GM10266 (cell line): ENCODE data around the gene VSTM2B.

ENCODE experiments used
- DNase-seq: peaks from one replicate; pipeline ENCODE4 v3.0.0; 2012; ENCODE audit errors: extremely low spot score
- TF ChIP-seq, protein P1 (sequence below): IDR thresholded peaks from 2 replicates; pipeline ENCODE4 v1.5.1; 2012; ENCODE audit warnings: mild to moderate bottlenecking, low read depth; ENCODE audit not compliant: control insufficient read depth, insufficient read depth; ENCODE audit errors: missing control alignments

The VSTM2B gene

DNA sequence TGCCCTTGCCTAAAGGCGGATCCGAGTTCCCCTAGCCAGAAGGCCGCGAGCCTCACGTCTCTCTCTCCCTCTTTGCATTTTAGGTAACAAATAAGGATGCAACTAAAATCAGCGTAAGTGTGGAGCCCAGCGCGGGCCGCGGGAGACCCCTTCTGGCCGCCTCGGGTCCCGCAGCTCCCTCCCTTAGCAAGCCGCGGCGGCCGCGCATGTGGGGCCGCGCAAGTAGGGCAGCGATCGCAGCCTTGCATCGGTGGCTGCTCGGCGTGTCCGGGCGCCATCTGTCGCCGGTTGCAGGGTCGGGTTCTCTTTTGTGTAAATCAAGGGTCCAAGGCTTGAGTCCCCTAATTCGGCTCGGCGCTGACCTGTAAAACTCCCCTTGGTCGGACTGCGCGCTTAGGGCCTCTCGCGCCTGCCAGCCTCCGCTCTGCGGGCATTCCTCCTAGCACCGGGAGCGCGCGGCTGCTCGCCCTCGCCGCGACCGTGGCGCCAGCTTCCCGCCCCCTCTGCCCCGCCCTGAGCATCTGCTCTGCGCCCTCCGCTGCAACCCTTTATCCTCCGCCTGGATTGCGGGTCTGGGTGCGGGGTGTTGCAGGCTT lies 2.7 kb downstream of the VSTM2B start:
- TF ChIP-seq, protein P1, sequence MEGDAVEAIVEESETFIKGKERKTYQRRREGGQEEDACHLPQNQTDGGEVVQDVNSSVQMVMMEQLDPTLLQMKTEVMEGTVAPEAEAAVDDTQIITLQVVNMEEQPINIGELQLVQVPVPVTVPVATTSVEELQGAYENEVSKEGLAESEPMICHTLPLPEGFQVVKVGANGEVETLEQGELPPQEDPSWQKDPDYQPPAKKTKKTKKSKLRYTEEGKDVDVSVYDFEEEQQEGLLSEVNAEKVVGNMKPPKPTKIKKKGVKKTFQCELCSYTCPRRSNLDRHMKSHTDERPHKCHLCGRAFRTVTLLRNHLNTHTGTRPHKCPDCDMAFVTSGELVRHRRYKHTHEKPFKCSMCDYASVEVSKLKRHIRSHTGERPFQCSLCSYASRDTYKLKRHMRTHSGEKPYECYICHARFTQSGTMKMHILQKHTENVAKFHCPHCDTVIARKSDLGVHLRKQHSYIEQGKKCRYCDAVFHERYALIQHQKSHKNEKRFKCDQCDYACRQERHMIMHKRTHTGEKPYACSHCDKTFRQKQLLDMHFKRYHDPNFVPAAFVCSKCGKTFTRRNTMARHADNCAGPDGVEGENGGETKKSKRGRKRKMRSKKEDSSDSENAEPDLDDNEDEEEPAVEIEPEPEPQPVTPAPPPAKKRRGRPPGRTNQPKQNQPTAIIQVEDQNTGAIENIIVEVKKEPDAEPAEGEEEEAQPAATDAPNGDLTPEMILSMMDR: peak; percentile 72
- peak; percentile 91 for DNase-seq

DNA sequence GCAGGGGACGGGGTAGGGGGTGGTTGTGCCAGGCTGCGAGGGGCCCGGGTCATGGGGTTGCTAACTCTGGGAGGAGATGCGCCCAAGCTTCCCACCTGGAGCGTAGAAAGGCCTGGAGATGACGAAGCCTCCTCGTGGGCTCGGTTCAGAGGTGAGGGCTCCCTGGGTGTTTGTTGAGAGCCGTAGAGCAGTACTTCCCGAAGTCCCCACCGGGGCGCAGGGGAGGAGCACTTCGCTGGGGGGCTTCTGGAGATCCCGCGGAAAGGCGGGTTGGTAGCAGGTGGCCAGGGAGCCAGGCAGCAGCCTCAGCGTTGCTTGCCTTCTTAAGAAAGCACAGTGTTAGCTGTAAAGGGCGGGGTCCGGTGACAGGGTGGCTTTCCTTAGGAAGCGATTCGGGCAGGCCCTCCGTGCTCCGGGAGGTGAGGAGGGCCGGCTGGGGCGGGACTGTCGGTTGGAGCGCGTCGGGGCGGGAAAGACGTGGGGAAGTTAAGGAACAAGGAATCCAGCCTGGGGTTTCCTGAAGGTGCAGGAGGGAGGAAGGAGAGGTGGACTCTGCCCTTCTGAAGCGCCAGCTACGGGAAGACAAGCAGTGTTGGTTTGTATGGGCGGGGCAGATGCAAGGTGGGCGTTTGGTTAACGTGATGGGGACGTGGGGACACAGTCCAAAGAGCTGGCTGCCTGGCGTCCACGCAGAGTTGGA lies 3.3 kb downstream of the VSTM2B start:
- TF ChIP-seq, protein P1: no peak
- peak; percentile 58 for DNase-seq

DNA sequence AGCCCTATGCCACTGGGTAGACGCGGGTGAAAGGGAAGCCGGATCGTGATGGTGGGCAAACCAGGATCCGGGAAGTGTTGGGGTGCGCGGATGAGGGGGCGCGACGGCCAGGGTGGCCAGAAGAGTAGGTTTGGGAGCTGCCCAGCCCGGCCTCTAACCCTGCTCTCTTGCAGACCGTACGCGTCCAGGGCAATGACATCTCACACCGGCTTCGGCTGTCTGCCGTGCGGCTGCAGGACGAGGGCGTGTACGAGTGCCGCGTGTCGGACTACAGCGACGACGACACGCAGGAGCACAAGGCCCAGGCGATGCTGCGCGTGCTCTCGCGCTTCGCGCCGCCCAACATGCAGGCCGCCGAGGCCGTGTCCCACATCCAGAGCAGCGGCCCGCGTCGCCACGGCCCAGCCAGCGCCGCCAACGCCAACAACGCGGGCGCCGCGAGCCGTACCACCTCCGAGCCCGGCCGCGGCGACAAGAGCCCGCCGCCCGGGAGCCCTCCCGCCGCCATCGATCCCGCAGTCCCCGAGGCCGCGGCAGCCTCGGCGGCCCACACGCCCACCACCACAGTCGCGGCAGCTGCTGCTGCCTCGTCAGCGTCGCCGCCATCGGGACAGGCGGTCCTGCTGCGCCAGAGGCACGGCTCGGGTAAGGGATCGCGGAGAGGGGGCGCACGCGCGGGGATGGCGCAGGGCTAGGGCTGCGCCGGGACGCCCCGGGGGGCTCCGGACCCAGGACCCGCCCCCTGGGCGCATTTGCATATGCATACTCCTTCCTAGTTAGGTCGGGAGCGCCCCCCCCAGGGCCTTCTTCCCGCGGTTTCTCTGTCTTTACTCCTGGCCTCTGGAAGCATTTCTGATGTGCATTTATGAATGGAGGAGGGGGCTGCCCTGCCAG lies 4.1 kb downstream of the VSTM2B start:
- TF ChIP-seq, protein P1: no peak
- no peak for DNase-seq

DNA sequence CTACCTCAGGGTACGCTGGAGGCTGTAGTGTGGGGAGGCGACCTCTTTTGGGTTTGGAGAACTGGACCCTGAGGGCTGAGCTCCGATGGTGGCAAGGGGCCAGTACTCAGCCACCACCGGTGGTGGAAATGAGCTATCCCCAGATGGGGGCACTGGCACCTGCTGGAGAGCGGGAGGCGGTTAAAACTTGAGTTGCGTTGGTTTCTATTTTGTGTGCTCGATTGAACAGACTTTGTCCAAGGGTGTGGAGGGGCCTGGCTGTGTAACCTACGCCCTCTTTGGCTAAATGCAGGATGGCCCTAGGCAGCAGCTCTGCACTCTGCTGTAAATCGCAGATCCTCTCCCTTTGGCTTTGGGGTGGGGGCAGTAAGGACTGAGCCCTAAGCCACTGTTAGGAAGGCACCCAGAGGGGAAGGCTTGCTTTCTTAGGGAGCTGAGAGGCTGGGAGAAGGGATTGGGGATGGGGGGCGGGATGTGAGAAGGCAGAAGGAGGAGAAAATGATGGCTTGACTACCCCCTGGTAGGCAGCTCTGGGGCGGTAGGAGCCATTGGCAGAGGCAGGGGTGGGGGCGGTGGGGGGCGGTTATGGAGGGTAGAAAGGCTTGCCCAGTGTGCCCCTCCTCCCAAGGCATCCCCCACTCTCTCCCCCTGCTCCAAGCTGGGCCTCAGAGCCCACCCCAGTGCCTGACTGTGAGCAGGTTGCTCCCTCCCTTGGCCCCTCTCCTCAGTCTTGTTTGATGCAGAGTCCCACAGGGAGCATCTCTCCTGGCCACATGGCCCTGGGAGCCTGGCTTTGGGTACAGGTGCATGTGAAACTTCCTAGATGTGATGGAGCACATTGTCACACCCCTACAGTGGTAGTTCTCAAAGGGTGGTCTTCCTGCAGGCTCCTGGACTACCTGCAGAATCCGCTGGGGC lies 5.0 kb downstream of the VSTM2B start:
- DNase-seq: no peak
- TF ChIP-seq, protein P1: no peak

DNA sequence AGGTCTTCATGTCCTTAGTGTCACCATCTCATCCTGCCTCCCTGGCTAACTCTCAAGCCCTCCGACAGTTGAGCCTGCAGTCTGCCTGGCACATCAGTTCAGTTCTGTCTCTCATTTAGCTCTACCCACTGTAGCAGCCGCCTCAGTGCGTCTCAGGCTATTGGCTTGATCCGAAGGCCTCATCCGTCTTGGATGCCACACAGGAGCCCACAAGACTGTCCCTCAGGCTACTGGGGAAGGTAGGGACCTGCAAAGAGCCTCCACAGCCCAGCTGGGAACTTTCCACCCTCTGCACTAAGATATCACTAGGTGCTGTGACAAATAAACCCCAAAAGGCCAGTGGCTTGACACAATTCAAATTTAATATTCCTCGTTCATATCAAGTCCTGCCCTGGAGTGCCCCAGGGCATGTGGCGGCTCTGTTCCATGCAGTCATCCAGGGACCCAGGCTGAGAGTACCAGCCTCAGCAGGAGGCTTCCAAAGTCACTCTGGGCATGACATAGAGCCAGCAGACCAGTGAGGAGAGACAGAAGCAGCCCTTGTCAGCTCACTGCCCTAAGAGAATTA lies 5.7 kb downstream of the VSTM2B start:
- no peak for DNase-seq
- TF ChIP-seq, protein P1: no peak

DNA sequence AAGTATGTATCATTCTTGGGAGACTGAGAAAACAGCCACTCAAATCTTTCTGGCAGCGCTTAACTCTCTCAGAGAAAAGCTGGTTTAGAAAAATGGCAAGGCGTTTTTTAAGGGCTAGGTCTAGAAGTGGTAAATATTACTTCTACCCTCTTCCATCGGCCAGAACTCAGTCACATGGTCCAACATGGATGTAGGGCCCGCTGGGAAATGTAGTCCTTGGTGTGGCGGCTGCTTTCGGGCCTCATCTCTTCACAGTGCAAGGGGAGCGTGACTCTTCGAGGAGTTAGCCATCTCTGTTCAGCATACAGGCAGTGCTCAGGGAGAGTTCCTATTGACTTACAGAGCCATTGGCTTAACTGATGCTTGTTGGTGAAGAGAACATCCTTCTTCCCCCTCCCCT lies 6.3 kb downstream of the VSTM2B start:
- TF ChIP-seq, protein P1: no peak
- no peak for DNase-seq
